Spleen (tissue), 11 donors: Measurements from ENCODE around the gene CCNY. TPM values are rescaled to one million over a fixed set of nuclear protein-coding genes. Genes with fewer than 3 reads are reported as not detected.
"Not testable (repeated sequence)": the region's sequence is repeated elsewhere in the genome, so short reads cannot be mapped to it uniquely, and the experiment has no call there.

Experiments
- DNase-seq: peaks from one replicate; pipeline ENCODE4 v3.0.0-alpha.2; 2020
- H3K27ac ChIP-seq, 8 donors: fragments of 200-600 bp; sonication (generic) in 7 of 8; 1 replicate in 4 of 8; 2 replicates in 4 of 8; pipeline versions ENCODE4 v1.5.0 to v1.8.0; 2016 to 2021; ENCODE audit warnings: inconsistent platforms in 4 of 8, mild to moderate bottlenecking in 4 of 8, moderate library complexity in 1 of 8
- H3K27me3 ChIP-seq, 7 donors: fragments of 200-600 bp; sonication (generic) in 6 of 7; replicated peaks in 1 of 7; 1 replicate in 4 of 7; 2 replicates in 3 of 7; pipeline versions ENCODE4 v1.5.0 to v1.8.0; 2016 to 2021; ENCODE audit warnings: inconsistent platforms in 3 of 7, mild to moderate bottlenecking in 1 of 7
- H3K36me3 ChIP-seq, 6 donors: fragments of 200-600 bp; sonication (generic) in 5 of 6; 1 replicate in 4 of 6; 2 replicates in 2 of 6; pipeline versions ENCODE4 v1.5.0 to v1.8.0; 2016 to 2021; ENCODE audit warnings: inconsistent platforms in 2 of 6
- H3K4me1 ChIP-seq, 6 donors: fragments of 200-600 bp; sonication (generic) in 5 of 6; 1 replicate in 3 of 6; 2 replicates in 3 of 6; pipeline versions ENCODE4 v1.5.0 to v1.8.0; 2016 to 2021; ENCODE audit warnings: inconsistent platforms in 3 of 6
- H3K4me3 ChIP-seq, 8 donors: fragments of 200-600 bp; sonication (generic) in 7 of 8; 1 replicate in 4 of 8; 2 replicates in 4 of 8; pipeline versions ENCODE4 v1.5.0 to v1.8.0; 2016 to 2021; ENCODE audit warnings: inconsistent platforms in 4 of 8, mild to moderate bottlenecking in 4 of 8, moderate library complexity in 2 of 8
- H3K9me3 ChIP-seq, 8 donors: fragments of 200-600 bp; sonication (generic) in 7 of 8; 1 replicate in 4 of 8; 2 replicates in 4 of 8; pipeline versions ENCODE4 v1.5.0 to v1.8.0; 2016 to 2021; ENCODE audit warnings: inconsistent platforms in 4 of 8
- CTCF ChIP-seq, 11 experiments: fragments of 200-600 bp in 7 of 11; fragments of 450-650 bp in 4 of 11; sonication (generic) in 4 of 11; IDR thresholded peaks in 8 of 11; conservative IDR thresholded peaks in 3 of 11; 1 replicate in 7 of 11; 2 replicates in 4 of 11; pipeline versions ENCODE4 v1.4.0 to v1.8.0; 2016 to 2021; ENCODE audit warnings: antibody characterized with exemption in 11 of 11, inconsistent platforms in 4 of 11, mild to moderate bottlenecking in 1 of 11
- POLR2A ChIP-seq, 3 donors: fragments of 450-650 bp; IDR thresholded peaks; one replicate each; pipeline ENCODE4 v1.5.1; 2017; ENCODE audit warnings: antibody characterized with exemption in 3 of 3, mild to moderate bottlenecking in 1 of 3
- POLR2AphosphoS5 ChIP-seq, 3 donors: sonication (generic); formaldehyde crosslinking; IDR thresholded peaks; one replicate each; pipeline ENCODE4 v1.5.1; 2017; ENCODE audit warnings: antibody characterized with exemption in 3 of 3
- WGBS, 5 donors: extraction: QIAGEN DNeasy Blood & Tissue Kit in 3 of 5; methylation state at CpG; one replicate each; pipeline versions ENCODE4 v1.1.5 to v1.1.7; 2013 to 2018; 5-methylcytosine and 5-hydroxymethylcytosine counted together
- intact Hi-C: fragments of 100-400 bp; cut with DNase I; formaldehyde crosslinking; loops from one replicate; pipeline ENCODE4 v1.15.0; 2023; ENCODE audit warnings: low total_unique reads
- polyA plus RNA-seq, 3 donors: library from polyadenylated mRNA; stranded (reverse); fragments of 200-250 nt; gene quantifications; one replicate each; pipeline ENCODE4 v1.2.1, GENCODE V29; 2013
- total RNA-seq, 7 donors: library from RNA; depleted of rRNA in 3 of 7; stranded (reverse); fragments of >200 nt in 3 of 7; fragmentation: NEBNext Ultra II Directional in 4 of 7; extraction: Animal tissue kit (Norgen Biotek cat#: 25700) in 4 of 7; gene quantifications; one replicate each; pipeline versions ENCODE4 v1.1.0 to v1.2.1, GENCODE V29; 2016 to 2021
- donor health status: healthy with polysubstance abuse.
- donor health status: DM: no; HTN: no; CAD: no; lungs with moderate emphysema.
- donor health status: DM: no; HTN: no; CAD: no.
- donor health status: Bipolar disorder and iron deficiency.
- donor health status: healthy.
- donor health status: DM: no; HTN: no; CAD: no.
- donor health status: DM: yes; HTN: yes; CAD: no.

CCNY gene
- total and polyA plus RNA-seq, 10 donors = 21.1 to 83.1 (median 52.1) TPM

- no peak overlapping the region for H3K27ac ChIP-seq
- H3K27me3 ChIP-seq = no peaks in the 10 kb centered on the region
- intact Hi-C loops = no loop called here
- H3K9me3 ChIP-seq = peaks cover 0 to 19% (median 13%) of the 10 kb centered on the region in 8 donors
- no peak for TF ChIP-seq POLR2A (IDR thresholded peaks at IDR 0.05)
- TF ChIP-seq CTCF (IDR thresholded peaks at IDR 0.05 in 8 of 11, conservative IDR thresholded peaks at IDR 0.05 in 3 of 11) = no peak
- TF ChIP-seq POLR2AphosphoS5 (IDR thresholded peaks at IDR 0.05) = no peak
- H3K4me1 ChIP-seq = peaks cover 3 to 70% (median 36%) of the 10 kb centered on the region in 6 donors
- no peak overlapping the region for H3K4me3 ChIP-seq
- no peaks in the 10 kb centered on the region for H3K36me3 ChIP-seq
- DNase-seq = no peak
- 70 to 88% (median 76%) methylated on average over 6 of the region's 6 CpGs for WGBS, 5 donors
These were observed 63.2 kb downstream of the CCNY start for GRCh38 chr10:35399414-35400009.

GRCh38 chr10:35400595-35401268, 64.4 kb downstream of the CCNY start:
- Histone ChIP-seq H3K36me3 (no peaks in the 10 kb centered on the region), H3K27me3 (no peaks in the 10 kb centered on the region), H3K4me3 (no peak overlapping the region), H3K27ac (no peak overlapping the region), H3K4me1 (peaks cover 3 to 61% (median 35%) of the 10 kb centered on the region in 6 donors), H3K9me3 (peaks cover 0 to 19% (median 13%) of the 10 kb centered on the region in 8 donors)
- DNase-seq = no peak
- WGBS, 5 donors = 65 to 84% (median 72%) methylated on average over 8 of the region's 8 CpGs
- intact Hi-C loops = no loop called here
- TF ChIP-seq POLR2A (IDR thresholded peaks at IDR 0.05) (no peak), POLR2AphosphoS5 (IDR thresholded peaks at IDR 0.05) (no peak), CTCF (IDR thresholded peaks at IDR 0.05 in 8 of 11, conservative IDR thresholded peaks at IDR 0.05 in 3 of 11) (no peak)

GRCh38 chr10:35403491-35403890, 67.2 kb downstream of the CCNY start:
- 96 to 99% (median 98%) methylated on average over 5 of the region's 5 CpGs for WGBS, 5 donors
- H3K36me3 ChIP-seq, H3K4me3 ChIP-seq, H3K27me3 ChIP-seq, H3K27ac ChIP-seq, DNase-seq, intact Hi-C loops: not testable (repeated sequence)
- peaks cover 0 to 19% (median 13%) of the 10 kb centered on the region in 8 donors for H3K9me3 ChIP-seq
- peaks cover 3 to 47% (median 20%) of the 10 kb centered on the region in 6 donors for H3K4me1 ChIP-seq

GRCh38 chr10:35404077-35404476, 67.8 kb downstream of the CCNY start:
- intact Hi-C loops, H3K4me3 ChIP-seq, H3K36me3 ChIP-seq, H3K27me3 ChIP-seq, H3K27ac ChIP-seq, DNase-seq: not testable (repeated sequence)
- Histone ChIP-seq H3K4me1 (peaks cover 0 to 47% (median 20%) of the 10 kb centered on the region in 6 donors), H3K9me3 (peaks cover 0 to 19% (median 13%) of the 10 kb centered on the region in 8 donors)
- WGBS, 5 donors = 71 to 95% (median 81%) methylated on average over 2 of the region's 2 CpGs

GRCh38 chr10:35406003-35406630, 69.8 kb downstream of the CCNY start:
- intact Hi-C loops, H3K36me3 ChIP-seq, H3K4me3 ChIP-seq, H3K27me3 ChIP-seq, DNase-seq, H3K27ac ChIP-seq: not testable (repeated sequence)
- WGBS, 5 donors = 59 to 97% (median 69%) methylated on average over 2 to 5 of the region's 5 CpGs
- peaks cover 0 to 19% (median 13%) of the 10 kb centered on the region in 8 donors for H3K9me3 ChIP-seq
- peaks cover 0 to 45% (median 12%) of the 10 kb centered on the region in 6 donors for H3K4me1 ChIP-seq

- H3K27me3 ChIP-seq, DNase-seq, intact Hi-C loops, H3K36me3 ChIP-seq, H3K27ac ChIP-seq, H3K4me3 ChIP-seq: not testable (repeated sequence)
- 90 to 97% (median 95%) methylated on average over 12 of the region's 12 CpGs for whole genome bisulfite sequencing, 5 donors
- Histone ChIP-seq H3K4me1 (peaks cover 6 to 59% (median 23%) of the 10 kb centered on the region in 6 donors), H3K9me3 (peaks cover 0 to 13% (median 10%) of the 10 kb centered on the region in 8 donors)
These were observed 71.4 kb downstream of the CCNY start for GRCh38 chr10:35407696-35408095.
